Prostate gland (tissue), 2 donors: ENCODE results near the gene ABTB2.

Source experiments
- POLR2A ChIP-seq: fragments of 450-650 bp; IDR thresholded peaks from one replicate; pipeline ENCODE4 v1.6.1; 2016; ENCODE audit warnings: antibody characterized with exemption, mild to moderate bottlenecking
- TF ChIP-seq, protein P1 (sequence below), 4 experiments: fragments of 200-600 bp in 2 of 4; fragments of 450-650 bp in 2 of 4; sonication (generic) in 2 of 4; IDR thresholded peaks; 1 replicate in 3 of 4; 2 replicates in 1 of 4; pipeline ENCODE4 v1.5.1; 2016 to 2019; ENCODE audit warnings: antibody characterized with exemption in 4 of 4, mild to moderate bottlenecking in 2 of 4, moderate library complexity in 2 of 4

DNA sequence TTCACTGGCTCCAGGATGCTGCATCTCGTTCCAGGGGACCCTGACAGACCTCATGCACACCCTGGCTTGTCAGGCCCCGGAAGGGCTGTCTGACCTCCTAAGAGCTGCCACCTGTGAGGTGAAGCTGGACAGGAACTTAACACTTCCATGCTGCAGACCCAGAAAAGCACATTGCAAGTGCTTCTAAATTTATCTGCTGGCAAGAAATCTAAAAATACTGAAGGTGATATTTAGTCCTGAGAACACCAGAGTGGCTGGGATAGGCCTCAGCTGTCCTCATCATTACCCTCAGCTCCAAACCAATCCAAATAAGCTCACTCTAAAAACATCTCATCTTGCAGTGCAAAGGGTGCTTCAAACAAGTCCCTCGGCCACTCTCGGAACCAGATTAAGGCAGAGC lies 46.7 kb downstream of the ABTB2 start:
- TF ChIP-seq, protein P1, sequence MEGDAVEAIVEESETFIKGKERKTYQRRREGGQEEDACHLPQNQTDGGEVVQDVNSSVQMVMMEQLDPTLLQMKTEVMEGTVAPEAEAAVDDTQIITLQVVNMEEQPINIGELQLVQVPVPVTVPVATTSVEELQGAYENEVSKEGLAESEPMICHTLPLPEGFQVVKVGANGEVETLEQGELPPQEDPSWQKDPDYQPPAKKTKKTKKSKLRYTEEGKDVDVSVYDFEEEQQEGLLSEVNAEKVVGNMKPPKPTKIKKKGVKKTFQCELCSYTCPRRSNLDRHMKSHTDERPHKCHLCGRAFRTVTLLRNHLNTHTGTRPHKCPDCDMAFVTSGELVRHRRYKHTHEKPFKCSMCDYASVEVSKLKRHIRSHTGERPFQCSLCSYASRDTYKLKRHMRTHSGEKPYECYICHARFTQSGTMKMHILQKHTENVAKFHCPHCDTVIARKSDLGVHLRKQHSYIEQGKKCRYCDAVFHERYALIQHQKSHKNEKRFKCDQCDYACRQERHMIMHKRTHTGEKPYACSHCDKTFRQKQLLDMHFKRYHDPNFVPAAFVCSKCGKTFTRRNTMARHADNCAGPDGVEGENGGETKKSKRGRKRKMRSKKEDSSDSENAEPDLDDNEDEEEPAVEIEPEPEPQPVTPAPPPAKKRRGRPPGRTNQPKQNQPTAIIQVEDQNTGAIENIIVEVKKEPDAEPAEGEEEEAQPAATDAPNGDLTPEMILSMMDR (IDR thresholded peaks at IDR 0.05) = no peak
- no peak for TF ChIP-seq POLR2A
